ENCODE results near the gene LINC01488. TPM values are rescaled to one million over a fixed set of nuclear protein-coding genes. Genes with fewer than 3 reads are reported as not detected.

LINC01488 gene
- polyA plus RNA-seq, 1 experiment, result not detected

DNA sequence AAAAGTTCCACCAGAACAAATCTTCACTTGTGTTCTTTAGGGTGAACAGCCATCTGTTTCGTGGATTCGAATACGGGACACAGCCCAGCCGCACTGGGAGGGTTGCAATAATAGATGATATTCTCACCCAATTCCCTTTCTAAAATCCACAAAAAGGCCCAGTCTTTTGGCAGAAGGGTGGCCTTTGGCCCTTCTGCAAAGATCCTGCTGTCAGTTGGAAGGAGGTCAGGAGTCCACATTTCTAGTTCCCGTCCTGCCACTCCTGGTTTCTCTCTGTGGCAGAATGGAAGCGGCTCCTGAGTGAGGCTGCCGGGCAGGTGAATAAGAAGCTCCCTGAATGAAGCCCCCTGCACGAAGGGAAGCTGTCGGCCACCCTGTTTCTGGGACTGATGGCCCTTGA, 11.2 kb upstream of the LINC01488 start:
- ChIA-PET CTCF (no interaction called here), POLR2A (no interaction called here)
- DNase-seq (ENCODE audit: low read depth, low spot score), result no peak
- Histone ChIP-seq H3K9me3 (ENCODE audit: control insufficient read depth, insufficient read depth, low read length) (peaks cover 19% of the 10 kb centered on the region), H3K27me3 (ENCODE audit: control insufficient read depth, insufficient read depth, low read length) (no peaks in the 10 kb centered on the region), H3K27ac (ENCODE audit: low read depth, low read length) (no peak overlapping the region), H3K4me3 (ENCODE audit: low read depth, low read length) (no peak overlapping the region)
- TF ChIP-seq, protein P1, sequence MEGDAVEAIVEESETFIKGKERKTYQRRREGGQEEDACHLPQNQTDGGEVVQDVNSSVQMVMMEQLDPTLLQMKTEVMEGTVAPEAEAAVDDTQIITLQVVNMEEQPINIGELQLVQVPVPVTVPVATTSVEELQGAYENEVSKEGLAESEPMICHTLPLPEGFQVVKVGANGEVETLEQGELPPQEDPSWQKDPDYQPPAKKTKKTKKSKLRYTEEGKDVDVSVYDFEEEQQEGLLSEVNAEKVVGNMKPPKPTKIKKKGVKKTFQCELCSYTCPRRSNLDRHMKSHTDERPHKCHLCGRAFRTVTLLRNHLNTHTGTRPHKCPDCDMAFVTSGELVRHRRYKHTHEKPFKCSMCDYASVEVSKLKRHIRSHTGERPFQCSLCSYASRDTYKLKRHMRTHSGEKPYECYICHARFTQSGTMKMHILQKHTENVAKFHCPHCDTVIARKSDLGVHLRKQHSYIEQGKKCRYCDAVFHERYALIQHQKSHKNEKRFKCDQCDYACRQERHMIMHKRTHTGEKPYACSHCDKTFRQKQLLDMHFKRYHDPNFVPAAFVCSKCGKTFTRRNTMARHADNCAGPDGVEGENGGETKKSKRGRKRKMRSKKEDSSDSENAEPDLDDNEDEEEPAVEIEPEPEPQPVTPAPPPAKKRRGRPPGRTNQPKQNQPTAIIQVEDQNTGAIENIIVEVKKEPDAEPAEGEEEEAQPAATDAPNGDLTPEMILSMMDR (IDR thresholded peaks at IDR 0.05; ENCODE audit: low read depth, low read length), result no peak

DNA sequence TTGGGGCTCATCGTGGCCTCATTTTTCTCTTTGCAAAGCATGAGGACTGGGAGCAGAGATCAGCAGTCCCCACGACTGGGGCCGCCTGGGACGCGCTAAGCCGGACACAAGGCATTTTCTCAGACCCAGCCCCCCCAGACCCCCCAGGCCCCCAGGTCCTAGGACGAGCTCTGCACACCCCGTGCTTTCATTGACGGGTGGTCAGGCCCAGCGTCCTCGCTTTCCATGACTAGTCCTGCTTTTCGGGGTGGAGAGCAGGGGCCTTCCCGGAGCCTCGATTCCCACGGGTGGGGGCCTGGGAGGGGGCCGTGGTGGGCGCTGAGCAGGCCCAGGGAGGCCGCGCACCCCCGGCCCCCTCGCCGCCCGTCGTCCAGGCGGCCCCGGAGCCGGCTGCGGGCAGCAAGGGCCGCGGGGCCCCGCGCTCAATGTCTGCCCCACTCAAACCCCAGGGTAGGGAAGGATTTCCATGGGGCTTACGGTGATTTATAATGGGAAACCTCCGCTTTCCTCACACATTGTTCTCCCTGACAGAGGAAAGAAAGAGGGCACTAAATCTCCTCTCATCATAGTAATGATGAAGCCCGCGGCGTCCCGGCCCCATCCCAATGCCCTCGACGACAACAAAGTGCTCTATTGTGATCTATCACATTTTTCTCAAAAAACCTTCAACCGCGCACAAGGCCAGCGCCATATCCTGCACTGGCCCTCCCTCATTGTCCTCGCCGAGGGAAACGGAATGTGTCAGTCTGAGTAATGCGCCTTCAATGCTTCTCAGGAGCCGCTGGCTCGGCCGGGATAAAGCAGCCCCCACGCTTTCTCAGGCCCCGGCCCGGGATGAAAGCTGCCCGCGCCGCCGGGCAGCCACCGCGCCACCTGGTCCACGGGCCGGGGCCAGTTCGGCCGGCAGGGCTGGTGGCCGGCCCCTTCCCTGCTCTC, 10.4 kb upstream of the LINC01488 start:
- TF ChIP-seq, protein P1 (IDR thresholded peaks at IDR 0.05; ENCODE audit: low read depth, low read length), result no peak
- DNase-seq (ENCODE audit: low read depth, low spot score), result no peak
- Histone ChIP-seq H3K27me3 (ENCODE audit: control insufficient read depth, insufficient read depth, low read length) (no peaks in the 10 kb centered on the region), H3K9me3 (ENCODE audit: control insufficient read depth, insufficient read depth, low read length) (peaks cover 19% of the 10 kb centered on the region), H3K4me3 (ENCODE audit: low read depth, low read length) (no peak overlapping the region), H3K27ac (ENCODE audit: low read depth, low read length) (no peak overlapping the region)
- ChIA-PET POLR2A (no interaction called here), CTCF (interaction anchor here (1.0 kb wide), 1 partner anchor 340 kb away, joined by 3 read pairs; no protein-coding TSS in a partner anchor)

DNA sequence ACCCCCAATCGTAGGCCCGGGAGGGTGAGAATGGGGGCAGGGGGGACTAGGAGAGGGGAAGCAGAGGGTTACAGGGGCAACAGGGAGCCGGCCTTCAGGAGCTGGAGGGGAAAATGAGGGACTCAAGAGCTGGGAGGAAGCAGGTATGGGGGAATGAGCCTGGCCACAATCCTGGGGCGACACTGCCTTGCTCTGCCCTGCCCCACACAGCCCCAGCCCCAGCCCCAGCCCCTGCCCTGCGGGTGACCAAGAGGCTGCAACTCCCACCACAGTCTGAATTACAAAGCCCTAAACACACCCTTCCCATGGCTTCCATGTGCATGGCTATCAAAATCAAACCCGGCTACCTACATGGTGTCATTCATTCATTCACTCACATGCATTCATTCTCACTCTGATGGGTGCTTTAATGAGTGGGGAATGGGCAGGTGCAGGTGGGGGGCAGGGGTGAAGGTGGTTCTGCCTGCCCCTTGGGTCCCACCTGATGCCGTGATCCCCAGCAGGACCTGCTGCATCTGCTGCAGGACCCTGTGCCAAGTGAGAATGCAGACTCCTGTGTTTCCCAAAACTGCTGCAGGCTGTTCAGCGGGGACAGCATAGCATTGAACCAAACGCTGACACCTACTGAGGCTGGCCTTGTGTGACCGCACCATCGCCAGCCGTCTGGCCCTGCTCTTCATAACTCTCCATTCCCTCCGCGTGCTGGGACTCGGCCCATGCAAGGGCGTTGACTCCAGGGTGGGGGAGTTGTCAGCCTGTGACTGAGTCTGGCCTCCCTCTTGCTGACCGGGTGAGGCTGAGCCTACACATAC, 9.5 kb upstream of the LINC01488 start:
- POLR2A ChIA-PET, result no interaction called here
- H3K27me3 ChIP-seq (ENCODE audit: control insufficient read depth, insufficient read depth, low read length), result no peaks in the 10 kb centered on the region
- TF ChIP-seq, protein P1 (IDR thresholded peaks at IDR 0.05; ENCODE audit: low read depth, low read length), result no peak
- H3K27ac ChIP-seq (ENCODE audit: low read depth, low read length), result no peak overlapping the region
- H3K9me3 ChIP-seq (ENCODE audit: control insufficient read depth, insufficient read depth, low read length), result peaks cover 19% of the 10 kb centered on the region
- CTCF ChIA-PET, result interaction anchor here (1.0 kb wide), 1 partner anchor 340 kb away, joined by 3 read pairs; no protein-coding TSS in a partner anchor
- DNase-seq (ENCODE audit: low read depth, low spot score), result no peak
- H3K4me3 ChIP-seq (ENCODE audit: low read depth, low read length), result no peak overlapping the region

DNA sequence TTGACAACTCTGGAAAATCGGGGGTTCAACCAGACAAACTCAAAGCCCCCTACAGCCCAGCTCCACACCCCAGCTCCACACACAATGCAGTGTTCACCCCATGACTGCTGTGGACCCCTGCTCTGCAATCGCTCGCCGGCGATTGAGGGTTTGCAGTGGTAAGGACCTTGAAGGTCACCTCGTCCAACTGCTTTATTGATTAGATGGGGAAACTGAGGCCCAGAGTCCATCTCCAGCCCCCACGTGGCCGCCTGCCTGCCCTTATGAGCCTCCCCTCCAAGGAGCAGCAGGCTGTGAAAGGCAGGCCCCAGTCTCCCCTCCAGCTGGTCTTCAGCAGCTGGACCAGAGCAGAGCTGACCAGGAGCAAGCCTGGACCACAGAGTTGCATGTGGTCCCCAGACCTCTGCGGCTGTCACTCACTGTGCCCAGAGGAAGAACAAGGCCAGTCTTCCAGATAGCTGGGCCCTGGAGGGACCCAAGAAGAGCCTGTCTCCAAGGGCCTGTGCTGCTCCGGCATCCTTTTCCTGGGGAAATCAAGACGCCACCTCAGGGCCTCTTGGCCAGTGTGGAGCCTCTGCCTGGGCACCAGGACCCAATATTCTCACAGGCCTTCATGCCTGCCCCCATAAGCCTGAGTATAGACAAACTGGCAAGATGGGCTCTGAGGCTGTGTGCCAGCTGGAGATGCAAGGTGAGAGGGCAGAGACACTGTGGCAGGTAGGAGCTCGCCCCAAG, 8.8 kb upstream of the LINC01488 start:
- TF ChIP-seq, protein P1 (IDR thresholded peaks at IDR 0.05; ENCODE audit: low read depth, low read length), result no peak
- no peak overlapping the region for H3K4me3 ChIP-seq (ENCODE audit: low read depth, low read length)
- DNase-seq (ENCODE audit: low read depth, low spot score), result no peak
- CTCF ChIA-PET, result no interaction called here
- peaks cover 19% of the 10 kb centered on the region for H3K9me3 ChIP-seq (ENCODE audit: control insufficient read depth, insufficient read depth, low read length)
- POLR2A ChIA-PET, result no interaction called here
- H3K27me3 ChIP-seq (ENCODE audit: control insufficient read depth, insufficient read depth, low read length), result no peaks in the 10 kb centered on the region
- H3K27ac ChIP-seq (ENCODE audit: low read depth, low read length), result no peak overlapping the region

Measured in AG04450 (cell line).